Measurements from ENCODE around the gene GPR160. TPM values are rescaled to one million over a fixed set of nuclear protein-coding genes. Genes with fewer than 3 reads are reported as not detected.
A peak's percentile ranks its signal among the peaks of the same experiment; 100 is the strongest.

The GPR160 gene, protein sequence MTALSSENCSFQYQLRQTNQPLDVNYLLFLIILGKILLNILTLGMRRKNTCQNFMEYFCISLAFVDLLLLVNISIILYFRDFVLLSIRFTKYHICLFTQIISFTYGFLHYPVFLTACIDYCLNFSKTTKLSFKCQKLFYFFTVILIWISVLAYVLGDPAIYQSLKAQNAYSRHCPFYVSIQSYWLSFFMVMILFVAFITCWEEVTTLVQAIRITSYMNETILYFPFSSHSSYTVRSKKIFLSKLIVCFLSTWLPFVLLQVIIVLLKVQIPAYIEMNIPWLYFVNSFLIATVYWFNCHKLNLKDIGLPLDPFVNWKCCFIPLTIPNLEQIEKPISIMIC
- 10 to 100 TPM in 2 of 3 donors, 1 to 10 TPM in 1; 4.2 to 31.9 (median 27.9) TPM for total RNA-seq

DNA sequence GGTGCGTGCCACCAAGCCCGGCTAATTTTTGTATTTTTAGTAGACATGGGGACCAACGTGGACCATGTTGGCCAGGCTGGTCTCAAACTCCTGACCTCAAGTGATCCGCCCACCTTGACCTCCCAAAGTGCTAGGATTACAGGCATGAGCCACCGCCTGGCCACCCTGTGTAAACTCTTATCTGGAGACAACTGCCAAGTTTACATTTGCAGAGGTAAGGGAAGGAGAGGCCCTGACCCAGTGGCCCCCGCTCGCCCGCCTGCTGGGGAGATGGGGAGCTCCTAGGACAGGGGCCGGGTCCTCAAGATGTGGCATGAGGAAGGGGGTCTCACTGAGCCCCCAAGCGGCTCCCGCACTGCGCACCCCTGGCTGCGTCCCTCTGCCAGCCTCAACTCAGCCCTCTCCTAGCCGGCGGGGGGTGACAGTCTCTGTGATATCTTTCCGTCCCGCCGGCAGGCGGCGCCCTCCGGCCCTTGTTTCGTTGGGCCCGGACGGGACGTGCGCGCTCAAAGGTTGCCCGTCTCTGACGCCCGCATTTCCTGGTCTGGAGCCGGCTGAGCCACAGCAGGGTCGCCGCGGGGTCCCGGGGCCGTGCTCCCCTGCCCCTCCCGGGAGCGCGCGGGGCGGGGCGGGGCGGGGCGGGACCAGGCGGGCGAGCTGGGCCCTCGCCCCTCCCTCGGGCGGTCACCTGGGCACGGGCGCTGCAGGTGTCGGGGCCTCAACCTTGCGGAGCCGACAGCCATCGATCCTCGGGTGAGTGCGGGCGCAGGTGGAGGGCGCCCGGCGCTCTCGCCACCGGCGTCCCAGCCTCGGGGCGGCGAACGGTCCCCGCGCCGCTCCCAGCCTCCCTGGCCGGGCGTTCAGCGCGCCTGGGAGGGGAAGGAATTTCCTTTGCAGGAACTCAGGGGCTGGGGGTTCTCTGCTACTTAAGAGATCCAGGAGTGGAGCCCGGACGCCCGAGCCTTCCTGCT lies at the start of gene GPR160:
TSS of gene GPR160 (plus strand) at position 533 of the 971 bp plus-strand sequence. CDS start 45,978 bp downstream, outside the sequence.
- Histone ChIP-seq H3K4me3 (peak within 1 kb of the TSS; percentile 48 to 68 (median 68)), H3K9me3 (no peaks in the 10 kb centered on the region), H3K27me3 (peaks cover 0 to 5% of the 10 kb centered on the region in 2 donors), H3K36me3 (no peaks in the 10 kb centered on the region), H3K27ac (peak within 1 kb of the TSS; percentile 42 to 49), H3K4me1 (no peaks in the 10 kb centered on the region)
- intact Hi-C loops (cut with DNase I; ENCODE audit: low total_unique reads) = no loop called here
- DNase-seq (ENCODE audit: low spot score in 2 of 2) = peak; percentile 45 to 85
- TF ChIP-seq, protein P1, sequence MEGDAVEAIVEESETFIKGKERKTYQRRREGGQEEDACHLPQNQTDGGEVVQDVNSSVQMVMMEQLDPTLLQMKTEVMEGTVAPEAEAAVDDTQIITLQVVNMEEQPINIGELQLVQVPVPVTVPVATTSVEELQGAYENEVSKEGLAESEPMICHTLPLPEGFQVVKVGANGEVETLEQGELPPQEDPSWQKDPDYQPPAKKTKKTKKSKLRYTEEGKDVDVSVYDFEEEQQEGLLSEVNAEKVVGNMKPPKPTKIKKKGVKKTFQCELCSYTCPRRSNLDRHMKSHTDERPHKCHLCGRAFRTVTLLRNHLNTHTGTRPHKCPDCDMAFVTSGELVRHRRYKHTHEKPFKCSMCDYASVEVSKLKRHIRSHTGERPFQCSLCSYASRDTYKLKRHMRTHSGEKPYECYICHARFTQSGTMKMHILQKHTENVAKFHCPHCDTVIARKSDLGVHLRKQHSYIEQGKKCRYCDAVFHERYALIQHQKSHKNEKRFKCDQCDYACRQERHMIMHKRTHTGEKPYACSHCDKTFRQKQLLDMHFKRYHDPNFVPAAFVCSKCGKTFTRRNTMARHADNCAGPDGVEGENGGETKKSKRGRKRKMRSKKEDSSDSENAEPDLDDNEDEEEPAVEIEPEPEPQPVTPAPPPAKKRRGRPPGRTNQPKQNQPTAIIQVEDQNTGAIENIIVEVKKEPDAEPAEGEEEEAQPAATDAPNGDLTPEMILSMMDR (IDR thresholded peaks at IDR 0.05) = peak; percentile 20 to 80 (median 63)
- TF ChIP-seq POLR2AphosphoS5 (IDR thresholded peaks at IDR 0.05) = no peak

DNA sequence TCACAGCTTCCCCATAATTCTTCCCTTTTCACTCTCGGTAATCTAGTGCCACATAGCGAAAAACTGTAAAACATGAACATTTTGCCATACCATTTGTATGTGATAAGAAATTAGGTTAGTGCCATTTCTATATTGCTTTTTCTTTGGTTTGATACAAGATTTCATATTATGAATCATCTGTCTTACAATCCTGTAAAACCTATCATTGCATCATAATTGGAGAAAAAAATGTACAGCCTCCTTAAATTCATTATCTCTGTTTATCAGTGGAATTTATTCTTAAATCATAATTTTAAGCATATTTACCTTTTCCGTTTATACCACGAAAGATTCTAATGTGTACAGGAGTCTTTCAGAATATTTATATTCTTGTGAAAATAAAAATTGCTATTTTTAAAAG lies 47.4 kb upstream of the GPR160 start:
- intact Hi-C loops (cut with DNase I; ENCODE audit: low total_unique reads) = no loop called here
- Histone ChIP-seq H3K4me1 (no peaks in the 10 kb centered on the region), H3K9me3 (no peaks in the 10 kb centered on the region), H3K4me3 (no peak overlapping the region), H3K27ac (no peak overlapping the region), H3K27me3 (no peaks in the 10 kb centered on the region), H3K36me3 (peaks cover 14% of the 10 kb centered on the region)
- no peak for TF ChIP-seq POLR2AphosphoS5 (IDR thresholded peaks at IDR 0.05)
- TF ChIP-seq POLR2A (IDR thresholded peaks at IDR 0.05) = no peak
- TF ChIP-seq, protein P1 (IDR thresholded peaks at IDR 0.05) = no peak
- no peak for DNase-seq (ENCODE audit: low spot score in 2 of 2)

DNA sequence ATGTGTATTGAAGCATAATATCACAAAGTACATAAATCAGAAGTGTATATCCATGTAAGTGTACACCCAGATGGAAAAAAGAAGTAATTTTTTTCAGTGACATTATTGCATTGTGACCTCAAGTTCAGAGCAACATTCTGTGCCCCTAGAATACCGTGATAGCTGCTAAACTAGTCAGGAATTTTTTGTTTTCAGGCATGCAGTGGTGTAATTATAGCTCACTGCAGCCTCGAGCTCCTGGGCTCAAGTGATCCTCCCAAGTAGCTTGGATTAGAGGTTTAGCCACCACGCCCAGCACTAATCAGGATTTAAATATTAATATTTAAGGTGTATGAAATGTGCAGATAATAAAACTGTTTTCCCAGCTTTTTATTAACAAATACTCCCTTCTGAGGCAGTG lies 45.6 kb upstream of the GPR160 start:
- no peak for TF ChIP-seq POLR2AphosphoS5 (IDR thresholded peaks at IDR 0.05)
- no peak for TF ChIP-seq POLR2A (IDR thresholded peaks at IDR 0.05)
- TF ChIP-seq, protein P1 (IDR thresholded peaks at IDR 0.05) = no peak
- Histone ChIP-seq H3K27ac (no peak overlapping the region), H3K4me1 (no peaks in the 10 kb centered on the region), H3K4me3 (no peak overlapping the region), H3K36me3 (peaks cover 8% of the 10 kb centered on the region), H3K9me3 (no peaks in the 10 kb centered on the region), H3K27me3 (no peaks in the 10 kb centered on the region)
- DNase-seq (ENCODE audit: low spot score in 2 of 2) = no peak
- intact Hi-C loops (cut with DNase I; ENCODE audit: low total_unique reads) = no loop called here

DNA sequence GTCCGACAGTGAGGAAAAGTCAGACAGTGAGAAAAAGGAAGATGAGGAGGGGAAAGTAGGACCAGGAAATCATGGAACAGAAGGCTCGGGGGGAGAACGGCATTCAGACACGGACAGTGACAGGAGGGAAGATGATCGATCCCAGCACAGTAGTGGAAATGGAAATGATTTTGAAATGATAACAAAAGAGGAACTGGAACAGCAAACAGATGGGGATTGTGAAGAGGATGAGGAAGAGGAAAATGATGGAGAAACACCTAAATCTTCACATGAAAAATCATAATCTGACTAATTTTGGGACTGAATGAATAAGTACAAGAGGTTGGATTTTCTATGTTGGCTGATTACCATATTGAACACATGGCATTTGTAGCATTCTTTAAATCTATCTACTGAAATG lies 45.0 kb upstream of the GPR160 start:
- H3K4me3 ChIP-seq = no peak overlapping the region
- no peak for DNase-seq (ENCODE audit: low spot score in 2 of 2)
- intact Hi-C loops (cut with DNase I; ENCODE audit: low total_unique reads) = no loop called here
- no peak overlapping the region for H3K27ac ChIP-seq
- H3K9me3 ChIP-seq = no peaks in the 10 kb centered on the region
- no peaks in the 10 kb centered on the region for H3K4me1 ChIP-seq
- H3K36me3 ChIP-seq = peaks cover 4% of the 10 kb centered on the region
- no peak for TF ChIP-seq POLR2A (IDR thresholded peaks at IDR 0.05)
- no peak for TF ChIP-seq POLR2AphosphoS5 (IDR thresholded peaks at IDR 0.05)
- TF ChIP-seq, protein P1 (IDR thresholded peaks at IDR 0.05) = no peak
- no peaks in the 10 kb centered on the region for H3K27me3 ChIP-seq
